CD4-positive, alpha-beta T cell (primary cell): Measurements from ENCODE around the gene PTPMT1. TPM values are rescaled to one million over a fixed set of nuclear protein-coding genes. Genes with fewer than 3 reads are reported as not detected.

Source experiments
- ATAC-seq: fragments of 200-7000 bp; cut with Tn5 transposase; one replicate; pipeline ENCODE4 v1.10.0; 2022; ENCODE audit warnings: mild to moderate bottlenecking; ENCODE audit not compliant: poor library complexity
- CTCF ChIA-PET: fragments of 350-600 bp; sonication (Branson Sonifier 250); formaldehyde crosslinking; loops from one replicate; lab custom pipeline; 2021; ENCODE audit warnings: antibody characterized with exemption, inconsistent platforms; lab: Charles Lee
- POLR2A ChIA-PET: fragments of 350-600 bp; sonication (Branson Sonifier 250); formaldehyde crosslinking; loops from one replicate; lab custom pipeline; 2021; ENCODE audit warnings: antibody characterized with exemption, inconsistent platforms; lab: Charles Lee
- DNase-seq, 14 experiments: peaks; one replicate each; pipeline ENCODE4 v3.0.0-alpha.2; 2013 to 2020; ENCODE audit warnings: mixed read lengths in 2 of 14
- H3K27ac ChIP-seq, 2 donors: one replicate each; pipeline versions ENCODE4 v1.5.1 to v1.7.0; 2013; ENCODE audit warnings: low read length in 2 of 2, low read depth in 1 of 2, mild to moderate bottlenecking in 1 of 2
- H3K27me3 ChIP-seq, 2 experiments: 1 replicate in 1 of 2; 2 replicates in 1 of 2; pipeline versions ENCODE4 v1.6.1 to v1.7.0; 2013; ENCODE audit warnings: low read length in 2 of 2, control low read depth in 1 of 2, mild to moderate bottlenecking in 1 of 2, moderate library complexity in 1 of 2; ENCODE audit not compliant: insufficient read depth in 2 of 2, control insufficient read depth in 1 of 2
- H3K36me3 ChIP-seq: one replicate; pipeline ENCODE4 v1.6.1; 2013; ENCODE audit warnings: low read length, control low read depth; ENCODE audit not compliant: insufficient read depth
- H3K4me1 ChIP-seq: one replicate; pipeline ENCODE4 v1.6.1; 2013; ENCODE audit warnings: low read length, control low read depth; ENCODE audit not compliant: insufficient read depth
- H3K4me3 ChIP-seq: one replicate; pipeline ENCODE4 v1.5.1; 2013; ENCODE audit warnings: mild to moderate bottlenecking, low read length, moderate library complexity
- H3K9me3 ChIP-seq, 2 experiments: 1 replicate in 1 of 2; 2 replicates in 1 of 2; pipeline versions ENCODE4 v1.6.1 to v1.7.0; 2013; ENCODE audit warnings: low read length in 2 of 2, mild to moderate bottlenecking in 2 of 2, control low read depth in 1 of 2, moderate library complexity in 1 of 2; ENCODE audit not compliant: control insufficient read depth in 1 of 2, insufficient read depth in 1 of 2
- H3K27ac Mint-ChIP-seq: one replicate; pipeline ENCODE4 v1.8.0; 2020; ENCODE audit warnings: mixed read lengths
- H3K27me3 Mint-ChIP-seq: one replicate; pipeline ENCODE4 v1.8.0; 2021; ENCODE audit warnings: mixed read lengths
- H3K36me3 Mint-ChIP-seq: one replicate; pipeline ENCODE4 v1.8.0; 2021; ENCODE audit warnings: low read depth, mixed read lengths
- H3K4me1 Mint-ChIP-seq: one replicate; pipeline ENCODE4 v1.8.0; 2021; ENCODE audit warnings: low read depth, mixed read lengths
- H3K4me3 Mint-ChIP-seq: one replicate; pipeline ENCODE4 v1.8.0; 2020; ENCODE audit warnings: mild to moderate bottlenecking, mixed read lengths
- H3K9me3 Mint-ChIP-seq: one replicate; pipeline ENCODE4 v1.8.0; 2020; ENCODE audit warnings: mixed read lengths
- CTCF ChIP-seq: fragments of 200-600 bp; IDR thresholded peaks from one replicate; pipeline ENCODE4 v1.8.0; 2022; ENCODE audit warnings: antibody characterized with exemption, mild to moderate bottlenecking
- intact Hi-C, 2 experiments: fragments of 100-400 bp; cut with DNase I in 1 of 2; cut with micrococcal nuclease in 1 of 2; formaldehyde crosslinking; loops; one replicate each; pipeline versions ENCODE4 v1.15.1 to v1.9.0; 2023 to 2025; cut with DNase I, micrococcal nuclease
- total RNA-seq, 174 experiments: library from RNA in 2 of 174; stranded (reverse) in 2 of 174; gene quantifications; one replicate each; pipeline ENCODE4 v1.2.3 and lab custom pipeline; 2021 to 2026

PTPMT1 gene
- total RNA-seq, 2 experiments from 2014 or later: 18.9 to 26.7 TPM

GRCh38 chr11:47578524-47579494 is 13.4 kb downstream of the PTPMT1 start, which contains the start of the genes KBTBD4 and NDUFS3:
Gene KBTBD4, minus strand, starts transcription at chr11:47578970. Its CDS starts 19 bp downstream, at chr11:47578951.
Gene NDUFS3, plus strand, starts transcription at chr11:47579074. Its CDS starts 18 bp downstream, at chr11:47579092.
- ChIA-PET POLR2A (interaction anchor here (0.8 to 2.2 kb wide), 10 partner anchors 9 to 306 kb away, joined by 3 to 26 read pairs (median 4); partner anchors contain the start of genes CELF1, FNBP4 and PTPMT1), CTCF (interaction anchor here (1.2 to 3.0 kb wide), 2 partner anchors 12 to 26 kb away, joined by 3 to 11 read pairs; partner anchors contain the start of gene CELF1)
- Histone ChIP-seq H3K4me1 (peaks cover 38% of the 10 kb centered on the region), H3K27me3 (no peaks in the 10 kb centered on the region), H3K27ac (peak within 1 kb of the TSS; percentile 76 to 81), H3K9me3 (no peaks in the 10 kb centered on the region), H3K4me3 (peak within 1 kb of the TSS; percentile 90), H3K36me3 (peaks cover 53% of the 10 kb centered on the region)
- no peaks in the 10 kb centered on the region for H3K9me3 Mint-ChIP-seq
- intact Hi-C loops: loop anchor here (2.0 to 10.0 kb wide), 8 partner anchors 26 to 874 kb away; partner anchors contain the start of genes AGBL2 (in 1 of the 2), ARHGAP1 (in 1 of the 2), CELF1 (in 1 of the 2) and CSTPP1 (in 1 of the 2)
- H3K27me3 Mint-ChIP-seq: no peaks in the 10 kb centered on the region
- DNase-seq (peak; percentile 81 to 95 (median 85)), ATAC-seq (peak; percentile 91)
- peaks cover 41% of the 10 kb centered on the region for H3K4me1 Mint-ChIP-seq
- no peak for TF ChIP-seq CTCF
- H3K36me3 Mint-ChIP-seq: peaks cover 80% of the 10 kb centered on the region
- H3K4me3 Mint-ChIP-seq: peak within 1 kb of the TSS; percentile 99
- peak within 1 kb of the TSS; percentile 91 for H3K27ac Mint-ChIP-seq

DNA sequence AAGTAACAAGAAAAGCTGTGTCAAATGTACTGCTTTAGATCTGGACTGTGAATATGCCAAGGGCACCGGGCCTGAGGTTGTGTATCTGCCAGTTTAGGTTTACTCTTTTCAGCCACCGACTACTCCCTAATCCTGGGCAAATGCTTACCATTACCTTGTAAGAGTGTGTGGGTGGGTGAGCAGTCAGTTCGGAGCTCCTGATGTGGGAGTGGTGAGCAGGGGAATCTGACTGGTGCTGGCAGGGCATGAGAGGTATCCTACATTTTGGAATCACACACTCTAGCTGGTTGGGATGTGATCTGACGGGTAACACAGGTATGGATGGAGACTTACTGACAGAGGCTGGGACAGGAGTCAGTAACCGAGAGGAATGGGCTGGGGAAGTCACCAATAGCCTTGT is 18.4 kb downstream of the PTPMT1 start:
- POLR2A ChIA-PET: no interaction called here
- no peaks in the 10 kb centered on the region for H3K27me3 Mint-ChIP-seq
- no peaks in the 10 kb centered on the region for H3K9me3 ChIP-seq
- peaks cover 18% of the 10 kb centered on the region for H3K4me1 ChIP-seq
- CTCF ChIA-PET: no interaction called here
- H3K9me3 Mint-ChIP-seq: no peaks in the 10 kb centered on the region
- peaks cover 47% of the 10 kb centered on the region for H3K36me3 ChIP-seq
- H3K27ac Mint-ChIP-seq: no peak overlapping the region
- peaks cover 18% of the 10 kb centered on the region for H3K4me1 Mint-ChIP-seq
- no peak for DNase-seq
- no peak for ATAC-seq
- no peak overlapping the region for H3K4me3 ChIP-seq
- intact Hi-C loops: loop anchor here in 1 of 2 experiments (10.0 kb wide), 1 partner anchor 339 kb away; the partner anchor contains the start of gene ACP2
- no peak overlapping the region for H3K27ac ChIP-seq
- TF ChIP-seq CTCF: no peak
- H3K4me3 Mint-ChIP-seq: peak overlapping the region; percentile 54
- H3K27me3 ChIP-seq: no peaks in the 10 kb centered on the region
- H3K36me3 Mint-ChIP-seq: peaks cover 53% of the 10 kb centered on the region

- H3K36me3 ChIP-seq: peaks cover 37% of the 10 kb centered on the region
- intact Hi-C loops: loop anchor here in 1 of 2 experiments (10.0 kb wide), 1 partner anchor 341 kb away; the partner anchor contains the start of gene ACP2
- no peak within 1 kb of the TSS for H3K4me3 ChIP-seq
- DNase-seq (no peak), ATAC-seq (no peak)
- CTCF ChIA-PET: no interaction called here
- H3K9me3 ChIP-seq: no peaks in the 10 kb centered on the region
- no peak for TF ChIP-seq CTCF
- no peaks in the 10 kb centered on the region for H3K27me3 ChIP-seq
- Mint-ChIP-seq H3K9me3 (no peaks in the 10 kb centered on the region), H3K36me3 (peaks cover 38% of the 10 kb centered on the region), H3K27ac (no peak within 1 kb of the TSS), H3K4me3 (no peak within 1 kb of the TSS), H3K4me1 (no peaks in the 10 kb centered on the region), H3K27me3 (no peaks in the 10 kb centered on the region)
- POLR2A ChIA-PET: no interaction called here
- no peaks in the 10 kb centered on the region for H3K4me1 ChIP-seq
- no peak within 1 kb of the TSS for H3K27ac ChIP-seq
Observed at GRCh38 chr11:47586098-47586855, 20.9 kb downstream of the PTPMT1 start, which contains the start of gene FAM180B. Gene FAM180B, plus strand, starts transcription at chr11:47586678. Its CDS starts 91 bp downstream, at chr11:47586769.
